Measurements from ENCODE around the gene NR2F1. TPM values are rescaled to one million over a fixed set of nuclear protein-coding genes. Genes with fewer than 3 reads are reported as not detected.
A peak's percentile ranks its signal among the peaks of the same experiment; 100 is the strongest.
"Not testable (repeated sequence)": the region's sequence is repeated elsewhere in the genome, so short reads cannot be mapped to it uniquely, and the experiment has no call there.

Gene NR2F1
- 28.7 to 41.9 TPM (median 30.8 TPM) in 3 replicates for total RNA-seq
- long read RNA-seq, transcript NR2F1-206 (3 exons, 3,841 nt) = major isoform, 6 of 17 reads
- long read RNA-seq, partial matches to known transcripts = 10 of 17 reads
- long read RNA-seq, other reads (novel, unspliced or antisense) = 1 of 17 reads

DNA sequence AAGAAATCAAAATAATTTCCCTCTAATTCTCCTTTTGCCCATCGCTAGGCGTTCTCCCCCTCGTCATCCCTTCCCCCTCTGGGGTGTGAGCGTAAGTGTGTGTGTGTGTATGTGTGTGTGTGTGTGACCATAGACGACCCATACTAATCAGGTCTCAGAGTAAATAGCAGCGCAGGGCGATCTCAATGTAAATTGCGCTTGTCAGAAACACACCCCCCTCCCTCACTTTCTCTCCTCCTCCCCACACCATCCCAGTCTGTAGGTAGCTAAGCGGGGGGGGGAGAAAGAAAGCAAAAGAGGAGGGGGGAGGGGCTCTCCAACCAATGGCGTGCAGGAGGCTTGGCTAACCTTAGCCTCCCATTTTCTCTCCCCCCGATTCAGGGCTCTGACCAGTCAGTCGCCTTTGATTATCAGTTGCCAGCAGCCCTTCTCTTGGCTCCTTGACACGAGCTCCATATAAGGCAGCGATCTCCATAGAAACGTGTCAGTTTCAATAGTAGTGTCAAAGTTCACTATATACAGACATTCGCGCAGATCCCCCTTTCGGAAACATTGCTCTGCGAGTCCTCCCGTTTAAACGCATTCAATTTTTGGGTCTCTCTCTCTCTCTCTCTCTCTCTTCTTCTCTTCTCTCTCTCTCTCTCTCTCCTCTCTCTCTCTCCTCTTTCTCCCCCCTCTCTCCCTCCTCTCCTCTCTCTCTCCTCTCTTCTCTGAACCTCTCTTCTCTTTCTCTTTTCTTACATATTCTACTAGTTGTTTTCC, at the start of gene NR2F1:
Gene NR2F1, plus strand, starts transcription at position 546 of the 762 bp plus-strand sequence. CDS start 1,802 bp downstream, outside the sequence.
- H3K4me3 Mint-ChIP-seq (ENCODE audit: unreplicated experiment) = no peak within 1 kb of the TSS
- no peak within 1 kb of the TSS for H3K27ac Mint-ChIP-seq (ENCODE audit: unreplicated experiment)
- H3K36me3 Mint-ChIP-seq (ENCODE audit: low read depth) = peaks cover 2% of the 10 kb centered on the region
- H3K4me1 Mint-ChIP-seq (ENCODE audit: low read depth) = peaks cover 32% of the 10 kb centered on the region
- peak; percentile 58 for DNase-seq (ENCODE audit: low spot score)
- H3K27me3 Mint-ChIP-seq (ENCODE audit: low read depth) = no peaks in the 10 kb centered on the region
- H3K9me3 Mint-ChIP-seq (ENCODE audit: low read depth) = no peaks in the 10 kb centered on the region
- TF ChIP-seq, protein P1, sequence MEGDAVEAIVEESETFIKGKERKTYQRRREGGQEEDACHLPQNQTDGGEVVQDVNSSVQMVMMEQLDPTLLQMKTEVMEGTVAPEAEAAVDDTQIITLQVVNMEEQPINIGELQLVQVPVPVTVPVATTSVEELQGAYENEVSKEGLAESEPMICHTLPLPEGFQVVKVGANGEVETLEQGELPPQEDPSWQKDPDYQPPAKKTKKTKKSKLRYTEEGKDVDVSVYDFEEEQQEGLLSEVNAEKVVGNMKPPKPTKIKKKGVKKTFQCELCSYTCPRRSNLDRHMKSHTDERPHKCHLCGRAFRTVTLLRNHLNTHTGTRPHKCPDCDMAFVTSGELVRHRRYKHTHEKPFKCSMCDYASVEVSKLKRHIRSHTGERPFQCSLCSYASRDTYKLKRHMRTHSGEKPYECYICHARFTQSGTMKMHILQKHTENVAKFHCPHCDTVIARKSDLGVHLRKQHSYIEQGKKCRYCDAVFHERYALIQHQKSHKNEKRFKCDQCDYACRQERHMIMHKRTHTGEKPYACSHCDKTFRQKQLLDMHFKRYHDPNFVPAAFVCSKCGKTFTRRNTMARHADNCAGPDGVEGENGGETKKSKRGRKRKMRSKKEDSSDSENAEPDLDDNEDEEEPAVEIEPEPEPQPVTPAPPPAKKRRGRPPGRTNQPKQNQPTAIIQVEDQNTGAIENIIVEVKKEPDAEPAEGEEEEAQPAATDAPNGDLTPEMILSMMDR (IDR thresholded peaks at IDR 0.05) = no peak

DNA sequence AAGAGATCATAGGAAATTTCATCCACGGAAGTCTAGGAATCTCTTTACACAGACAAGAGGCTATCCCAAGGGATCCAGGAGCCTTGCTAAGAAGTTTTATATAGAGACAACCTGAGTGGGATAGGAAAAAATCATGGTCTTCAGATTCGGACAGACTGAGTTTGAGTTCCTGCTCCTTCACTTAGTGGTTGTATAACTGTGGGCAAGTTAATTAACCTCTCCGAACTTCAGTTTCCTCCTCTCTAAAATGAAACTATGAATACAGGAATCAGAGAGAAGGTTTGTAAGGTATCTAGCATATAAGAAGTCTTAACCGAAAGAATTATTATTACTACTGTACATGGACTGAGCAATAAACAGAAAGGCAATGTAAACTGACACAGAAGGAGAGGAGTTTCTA, 37.1 kb upstream of the NR2F1 start:
- peaks cover 3% of the 10 kb centered on the region for H3K9me3 Mint-ChIP-seq (ENCODE audit: low read depth)
- TF ChIP-seq, protein P1 (IDR thresholded peaks at IDR 0.05) = no peak
- peaks cover 5% of the 10 kb centered on the region for H3K4me1 Mint-ChIP-seq (ENCODE audit: low read depth)

DNA sequence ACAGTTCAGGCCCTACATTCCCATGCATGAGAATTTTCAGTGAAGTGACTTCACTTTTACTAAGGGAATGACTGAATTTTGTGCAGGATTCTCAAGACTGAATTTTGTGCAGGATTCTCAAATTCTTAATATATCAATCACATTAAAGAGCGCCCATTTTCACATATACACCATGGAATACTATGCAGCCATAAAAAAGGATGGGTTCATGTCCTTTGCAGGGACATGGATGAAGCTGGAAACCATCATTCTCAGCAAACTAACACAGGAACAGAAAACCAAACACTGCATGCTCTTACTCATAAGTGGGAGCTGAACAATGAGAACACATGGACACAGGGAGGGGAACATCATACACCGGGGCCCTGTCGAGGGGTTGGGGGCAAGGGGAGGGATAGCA, 33.4 kb upstream of the NR2F1 start:
- H3K9me3 Mint-ChIP-seq (ENCODE audit: low read depth); H3K4me3 Mint-ChIP-seq (ENCODE audit: unreplicated experiment); H3K27me3 Mint-ChIP-seq (ENCODE audit: low read depth); H3K4me1 Mint-ChIP-seq (ENCODE audit: low read depth); DNase-seq (ENCODE audit: low spot score); H3K27ac Mint-ChIP-seq (ENCODE audit: unreplicated experiment): not testable (repeated sequence)
- H3K36me3 Mint-ChIP-seq (ENCODE audit: low read depth) = peaks cover 16% of the 10 kb centered on the region

More for the DNA sequence above, 37.1 kb upstream of the NR2F1 start:
- no peaks in the 10 kb centered on the region for H3K27me3 Mint-ChIP-seq (ENCODE audit: low read depth)
- H3K4me3 Mint-ChIP-seq (ENCODE audit: unreplicated experiment) = no peak overlapping the region
- DNase-seq (ENCODE audit: low spot score) = no peak
- H3K27ac Mint-ChIP-seq (ENCODE audit: unreplicated experiment) = peak overlapping the region; percentile 5
- peaks cover 16% of the 10 kb centered on the region for H3K36me3 Mint-ChIP-seq (ENCODE audit: low read depth)

DNA sequence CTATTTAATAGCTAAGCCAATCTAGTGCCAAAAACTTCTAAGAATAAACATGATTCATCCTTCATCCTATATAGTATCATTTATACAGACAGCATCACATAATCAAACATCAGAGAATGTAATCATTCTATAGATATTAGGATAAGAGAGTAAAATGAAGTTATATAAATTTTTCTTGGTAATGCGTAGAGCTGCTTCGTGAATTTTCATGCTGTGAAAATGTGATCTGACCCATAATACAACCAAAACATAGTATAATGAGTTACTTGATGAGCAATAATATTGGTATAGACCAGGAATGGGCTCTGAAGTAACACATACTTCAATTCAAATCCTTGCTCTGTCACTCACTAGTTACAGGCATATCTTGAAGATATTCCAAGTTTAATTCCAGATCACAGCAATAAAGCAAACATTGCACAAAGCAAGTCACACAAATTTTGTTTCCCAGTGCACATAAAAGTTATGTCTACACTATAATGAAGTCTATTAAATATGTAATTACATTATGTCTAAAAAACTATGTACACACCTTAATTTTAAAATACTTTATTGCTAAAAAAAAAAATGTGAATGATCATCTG, 25.9 kb upstream of the NR2F1 start:
- Mint-ChIP-seq H3K27me3 (ENCODE audit: low read depth) (no peaks in the 10 kb centered on the region), H3K4me3 (ENCODE audit: unreplicated experiment) (no peak overlapping the region), H3K36me3 (ENCODE audit: low read depth) (peaks cover 12% of the 10 kb centered on the region), H3K4me1 (ENCODE audit: low read depth) (peaks cover 8% of the 10 kb centered on the region), H3K27ac (ENCODE audit: unreplicated experiment) (no peak overlapping the region), H3K9me3 (ENCODE audit: low read depth) (no peaks in the 10 kb centered on the region)
- no peak for DNase-seq (ENCODE audit: low spot score)
- TF ChIP-seq, protein P1 (IDR thresholded peaks at IDR 0.05) = no peak

DNA sequence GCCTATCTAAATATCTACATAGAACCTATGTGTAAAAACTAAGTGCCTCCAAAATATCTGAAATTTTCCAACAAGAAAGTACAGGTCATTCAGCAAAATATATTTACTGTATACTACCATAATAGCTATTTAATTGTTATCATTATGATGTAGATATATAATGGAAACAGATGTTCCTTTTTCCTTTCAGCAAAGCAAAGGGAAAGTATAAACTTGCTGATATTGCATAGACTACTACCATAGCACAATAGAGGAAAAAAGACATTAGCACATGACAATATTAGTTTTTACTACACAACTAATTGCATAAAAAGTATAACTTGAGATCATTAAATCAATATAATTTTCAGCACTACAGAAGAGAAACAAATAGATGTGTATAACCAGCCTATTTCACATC, 16.9 kb upstream of the NR2F1 start:
- Mint-ChIP-seq H3K27me3 (ENCODE audit: low read depth) (no peaks in the 10 kb centered on the region), H3K4me1 (ENCODE audit: low read depth) (peaks cover 20% of the 10 kb centered on the region), H3K4me3 (ENCODE audit: unreplicated experiment) (no peak overlapping the region), H3K36me3 (ENCODE audit: low read depth) (peaks cover 4% of the 10 kb centered on the region), H3K27ac (ENCODE audit: unreplicated experiment) (no peak overlapping the region), H3K9me3 (ENCODE audit: low read depth) (no peaks in the 10 kb centered on the region)
- TF ChIP-seq, protein P1 (IDR thresholded peaks at IDR 0.05) = no peak
- DNase-seq (ENCODE audit: low spot score) = no peak
